Stimulated activated CD4-positive, alpha-beta T cell treated with anti-CD3 and anti-CD28 coated beads, Interleukin-15, amount 100 ng/mL, for 1 hour (primary cell): ENCODE measurements around the gene BATF3.
"Not testable (repeated sequence)": the region's sequence is repeated elsewhere in the genome, so short reads cannot be mapped to it uniquely, and the experiment has no call there.

Source experiments
- DNase-seq, 2 donors: peaks; one replicate each; pipeline ENCODE4 v3.0.0-alpha.2; 2020; ENCODE audit warnings: low read depth in 1 of 2, low spot score in 1 of 2

BATF3 gene, protein sequence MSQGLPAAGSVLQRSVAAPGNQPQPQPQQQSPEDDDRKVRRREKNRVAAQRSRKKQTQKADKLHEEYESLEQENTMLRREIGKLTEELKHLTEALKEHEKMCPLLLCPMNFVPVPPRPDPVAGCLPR

DNA sequence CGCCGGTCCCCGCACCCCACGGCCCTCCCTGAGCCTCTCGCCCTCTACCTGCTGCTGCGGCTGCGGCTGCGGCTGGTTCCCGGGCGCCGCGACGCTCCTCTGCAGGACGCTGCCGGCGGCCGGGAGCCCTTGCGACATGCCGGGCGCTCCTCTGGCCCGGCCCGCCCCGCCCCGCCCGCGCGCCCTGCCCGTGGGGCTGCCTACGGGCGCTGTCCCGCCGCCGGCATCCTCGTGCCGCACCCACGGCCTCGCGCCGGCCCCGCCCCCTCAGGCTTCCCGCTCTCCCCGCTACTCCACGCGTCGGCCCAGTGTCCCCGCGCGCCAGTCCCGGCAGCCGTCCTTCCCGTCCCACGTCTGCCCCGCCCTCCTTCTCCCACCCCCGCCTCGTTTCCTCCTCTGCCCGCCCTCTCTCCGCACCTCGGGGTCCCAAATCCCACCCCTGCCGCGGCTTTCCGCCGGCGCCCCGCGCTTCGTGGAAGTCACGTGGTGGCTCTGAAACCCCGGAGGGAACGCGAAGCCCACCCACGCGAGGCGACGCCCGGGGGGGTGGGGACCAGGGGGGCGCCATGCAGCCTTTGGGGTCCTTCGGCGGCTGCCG, at the start of gene BATF3:
TSS of gene BATF3 (minus strand) at position 216 of the 598 bp plus-strand sequence. CDS start at position 138, 78 bp downstream.
- no peak for DNase-seq

DNA sequence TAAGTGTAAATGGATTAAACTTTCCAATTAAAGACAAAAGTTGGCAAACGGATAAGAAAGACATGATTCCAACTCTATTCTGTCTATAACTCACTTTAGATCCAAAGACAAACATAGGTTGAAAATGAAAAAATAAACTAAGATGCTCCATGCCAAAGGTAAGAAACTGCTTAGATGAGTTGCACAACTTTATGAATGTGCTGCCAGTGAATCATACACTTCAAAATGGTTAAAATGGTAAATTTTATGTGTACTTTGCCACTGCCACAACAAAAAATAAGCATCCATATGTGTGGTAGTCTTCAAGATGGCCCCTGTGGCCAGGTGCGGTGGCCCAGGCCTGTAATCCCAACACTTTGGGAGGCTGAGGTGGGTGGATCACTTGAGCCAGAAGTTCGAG, 46.9 kb upstream of the BATF3 start:
- DNase-seq, result no peak

DNA sequence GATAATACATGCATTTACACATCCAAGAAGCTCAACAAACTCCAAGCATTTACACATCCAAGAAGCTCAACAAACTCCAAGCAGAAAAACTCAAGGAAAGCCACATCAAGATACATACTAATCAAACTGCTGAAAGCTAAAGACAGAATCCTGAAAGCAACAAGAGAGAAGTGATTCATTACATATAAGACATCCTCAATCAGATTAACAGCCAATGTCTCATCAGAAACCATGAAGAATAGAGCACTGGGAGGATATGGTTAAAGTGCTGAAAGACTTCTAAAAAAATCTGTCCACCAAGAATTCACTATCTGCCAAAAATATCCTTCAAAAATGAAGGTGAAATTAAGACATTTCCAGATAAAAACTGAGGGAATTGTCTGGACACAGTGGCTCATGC, 45.7 kb upstream of the BATF3 start:
- DNase-seq, result no peak

DNA sequence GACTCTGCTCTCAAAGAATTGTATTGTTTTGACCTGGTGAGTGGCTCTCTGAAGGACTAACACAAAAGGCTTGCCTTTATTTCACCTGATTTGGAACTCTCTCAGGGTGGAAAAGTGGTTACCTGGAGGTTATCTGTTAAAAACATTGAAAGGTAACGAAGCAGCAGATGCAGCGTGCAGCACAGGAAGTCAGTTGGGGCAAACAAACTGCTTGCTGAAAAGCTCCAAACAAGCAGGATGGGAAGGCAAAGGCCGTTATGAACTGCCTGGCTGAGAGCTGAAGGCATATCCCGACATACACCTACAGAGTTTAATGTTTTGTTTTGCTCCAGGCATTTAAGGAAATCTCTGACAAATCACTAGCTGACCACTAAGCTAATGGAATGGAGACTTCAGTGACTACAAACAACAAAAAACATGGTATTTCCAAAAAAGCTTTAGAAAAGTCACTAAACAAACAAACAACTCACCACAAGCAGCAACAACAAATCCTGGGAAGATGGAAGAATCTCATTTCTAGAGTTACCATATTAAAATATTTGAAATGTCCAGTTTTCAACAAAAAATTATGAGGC, 44.3 kb upstream of the BATF3 start:
- DNase-seq, result no peak

DNA sequence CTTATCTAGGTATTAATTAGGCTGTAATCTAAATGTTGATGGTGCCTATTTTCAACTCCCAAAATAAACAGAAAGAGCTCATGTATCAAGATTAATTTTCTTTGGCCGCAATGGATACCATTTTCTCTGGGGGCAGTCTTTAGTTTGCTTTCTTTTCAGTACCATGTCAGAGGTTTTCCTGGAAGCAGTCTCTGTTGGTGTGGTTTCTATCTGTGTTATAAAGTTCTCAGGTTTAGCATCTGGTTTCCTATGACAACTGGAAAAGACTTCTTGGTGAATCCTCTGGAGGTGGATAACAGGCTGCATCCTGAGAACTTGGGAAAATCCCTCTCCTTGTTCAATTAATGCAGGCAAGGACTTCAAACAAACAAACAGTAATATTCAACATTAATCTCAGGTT, 38.7 kb upstream of the BATF3 start:
- DNase-seq, result no peak

DNA sequence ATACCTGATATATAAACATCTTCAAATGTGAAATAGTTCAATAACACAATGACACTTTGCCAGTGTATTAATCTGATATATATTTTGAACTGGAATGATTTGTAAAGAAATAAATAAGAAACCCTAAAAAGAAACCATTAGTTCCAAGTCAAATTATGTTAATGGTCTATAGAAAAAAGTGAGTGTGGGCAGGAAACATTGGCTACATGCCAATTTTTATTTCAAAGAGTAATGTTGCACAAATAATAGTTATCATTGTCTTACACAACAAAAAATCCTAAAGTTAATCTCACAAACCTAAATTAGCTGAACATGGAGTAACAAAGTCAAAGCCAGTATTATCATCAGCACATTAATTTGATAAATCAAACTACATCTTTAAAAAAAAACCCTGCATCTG, 37.9 kb upstream of the BATF3 start:
- DNase-seq, result no peak

DNA sequence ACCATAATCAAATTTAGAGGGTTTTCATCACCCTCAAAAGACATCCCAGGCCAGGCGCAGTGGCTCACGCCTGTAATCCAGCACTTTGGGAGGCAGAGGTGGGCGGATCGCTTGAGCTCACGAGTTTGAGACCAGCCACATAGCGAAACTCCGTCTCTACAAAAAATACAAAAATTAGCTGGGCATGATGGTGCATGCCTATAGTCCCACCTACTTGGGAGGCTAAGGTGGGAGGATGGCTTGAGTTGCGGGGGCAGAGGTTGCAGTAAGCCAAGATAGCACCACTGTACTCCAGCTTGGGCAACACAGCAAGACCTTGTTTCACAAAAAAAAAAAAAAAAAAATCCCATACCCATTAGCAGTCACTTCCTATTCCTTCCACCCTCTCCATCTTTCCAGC, 33.5 kb upstream of the BATF3 start:
- no peak for DNase-seq

DNA sequence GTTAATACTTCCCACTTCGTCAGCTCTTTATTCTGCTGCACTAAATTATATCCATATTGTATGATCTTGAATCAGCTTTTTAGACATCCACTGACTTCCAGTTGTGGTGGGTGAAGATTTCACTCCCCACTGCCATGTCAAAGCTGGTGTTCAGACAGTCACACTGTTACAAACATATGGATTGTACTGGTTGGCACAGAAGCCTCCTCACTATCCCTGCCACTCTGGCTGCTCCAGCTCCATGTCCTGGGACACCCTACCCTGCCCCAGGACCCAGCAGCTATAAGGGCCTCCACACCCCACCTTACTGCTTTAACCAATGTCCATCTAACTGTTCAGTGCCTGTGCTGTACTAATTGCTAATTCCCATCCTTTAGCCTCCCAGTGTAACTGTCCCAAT, 32.0 kb upstream of the BATF3 start:
- no peak for DNase-seq

DNA sequence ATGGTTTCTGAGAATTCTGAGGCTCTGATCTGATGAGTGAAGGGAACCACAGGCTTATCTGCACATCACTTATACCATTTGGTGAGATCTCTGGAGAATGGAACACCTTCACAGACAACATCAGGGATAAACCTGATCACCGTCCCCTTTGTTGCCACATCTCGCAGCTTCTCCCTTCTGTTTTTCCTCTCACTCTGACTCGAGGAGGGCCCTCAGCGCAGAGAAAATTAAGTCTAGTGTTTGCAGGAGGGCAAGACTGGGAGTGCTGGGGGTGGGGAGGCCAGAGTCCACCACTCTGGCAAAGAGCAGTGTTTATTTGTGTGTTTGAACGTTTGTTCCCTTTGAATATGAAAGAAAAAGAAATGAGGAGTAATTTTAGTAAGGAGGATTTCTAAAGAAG, 29.0 kb upstream of the BATF3 start:
- no peak for DNase-seq

DNA sequence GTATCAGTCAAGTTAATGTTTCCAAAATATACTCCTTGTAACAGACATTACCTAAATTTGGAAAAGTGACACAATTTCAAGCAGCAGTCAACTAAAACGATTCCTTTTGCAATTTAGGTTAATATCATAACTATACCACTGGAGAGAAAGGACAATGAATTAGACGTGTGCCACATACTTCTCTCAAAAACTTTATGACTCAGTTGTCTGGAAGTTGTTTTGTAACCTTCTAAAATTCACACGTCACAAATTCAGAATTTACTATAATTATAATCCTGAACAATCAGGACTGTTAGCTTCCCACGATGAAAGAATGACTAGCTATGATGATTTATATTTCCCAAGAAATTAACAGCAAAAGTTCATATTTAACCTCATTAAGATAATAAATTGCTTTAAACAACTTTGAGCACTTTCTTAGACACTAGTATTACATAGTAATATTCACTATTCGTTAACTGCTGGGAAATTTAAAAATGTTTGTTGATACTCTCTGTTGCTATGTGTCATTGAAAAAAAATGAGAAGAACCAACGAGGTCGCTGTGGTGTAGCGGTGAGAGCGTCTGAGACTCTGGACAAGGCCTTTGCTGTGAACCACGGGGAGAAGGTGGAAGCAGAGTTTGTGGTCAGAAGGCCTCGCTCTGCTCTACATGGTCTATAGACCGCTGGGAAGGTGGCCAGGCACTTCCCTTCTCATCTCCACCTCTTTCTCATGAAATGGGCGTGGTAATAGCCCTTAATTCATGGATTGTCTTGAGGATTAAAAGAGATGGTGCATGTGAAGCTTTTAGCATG, 27.9 kb upstream of the BATF3 start:
- no peak for DNase-seq

DNA sequence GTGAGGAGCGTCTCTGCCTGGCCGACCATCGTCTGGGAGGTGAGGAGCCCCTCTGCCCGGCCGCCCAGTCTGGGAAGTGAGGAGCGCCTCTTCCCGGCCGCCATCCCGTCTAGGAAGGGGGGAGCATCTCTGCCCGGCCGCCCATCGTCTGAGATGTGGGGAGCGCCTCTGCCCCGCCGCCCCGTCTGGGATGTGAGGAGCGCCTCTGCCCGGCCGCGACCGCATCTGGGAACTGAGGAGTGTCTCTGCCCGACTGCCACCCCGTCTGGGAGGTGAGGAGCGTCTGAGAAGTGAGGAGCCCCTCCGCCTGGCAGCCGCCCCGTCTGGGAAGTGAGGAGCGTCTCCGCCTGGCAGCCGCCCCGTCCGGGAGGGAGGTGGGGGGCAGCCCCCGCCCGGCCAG, 25.0 kb upstream of the BATF3 start:
- not testable (repeated sequence) for DNase-seq

DNA sequence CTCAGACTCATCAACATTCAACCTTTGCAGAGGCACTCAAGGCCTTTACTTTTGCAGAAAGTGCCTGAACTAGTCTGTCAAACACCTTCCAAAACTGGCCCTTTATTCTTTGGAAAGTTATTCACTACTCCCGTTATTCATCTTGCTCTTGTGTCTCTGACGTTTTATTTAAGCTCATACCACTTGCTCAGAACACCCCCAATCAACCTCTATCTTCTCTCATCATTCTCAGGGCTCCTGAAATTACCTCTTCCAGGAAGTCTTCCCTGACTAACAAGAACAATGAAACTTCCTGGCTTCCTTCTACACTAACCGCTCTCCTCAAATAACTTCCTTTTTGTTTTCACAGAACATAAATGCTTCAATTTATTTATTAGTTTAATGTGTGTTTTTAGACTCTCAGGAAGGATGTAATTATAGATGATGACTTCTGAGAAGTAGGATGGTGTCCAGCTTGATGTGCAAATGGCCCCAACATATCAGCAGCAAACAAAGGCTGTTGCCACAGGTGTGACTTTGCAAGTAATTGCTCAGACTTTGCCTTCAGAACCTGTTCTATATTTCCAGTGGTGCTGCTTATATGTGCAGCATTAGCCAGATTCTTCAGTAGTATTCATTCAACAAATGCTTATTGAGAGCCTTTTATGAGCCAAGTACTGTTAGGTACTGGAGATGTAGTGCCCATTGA, 22.8 kb upstream of the BATF3 start:
- no peak for DNase-seq

DNA sequence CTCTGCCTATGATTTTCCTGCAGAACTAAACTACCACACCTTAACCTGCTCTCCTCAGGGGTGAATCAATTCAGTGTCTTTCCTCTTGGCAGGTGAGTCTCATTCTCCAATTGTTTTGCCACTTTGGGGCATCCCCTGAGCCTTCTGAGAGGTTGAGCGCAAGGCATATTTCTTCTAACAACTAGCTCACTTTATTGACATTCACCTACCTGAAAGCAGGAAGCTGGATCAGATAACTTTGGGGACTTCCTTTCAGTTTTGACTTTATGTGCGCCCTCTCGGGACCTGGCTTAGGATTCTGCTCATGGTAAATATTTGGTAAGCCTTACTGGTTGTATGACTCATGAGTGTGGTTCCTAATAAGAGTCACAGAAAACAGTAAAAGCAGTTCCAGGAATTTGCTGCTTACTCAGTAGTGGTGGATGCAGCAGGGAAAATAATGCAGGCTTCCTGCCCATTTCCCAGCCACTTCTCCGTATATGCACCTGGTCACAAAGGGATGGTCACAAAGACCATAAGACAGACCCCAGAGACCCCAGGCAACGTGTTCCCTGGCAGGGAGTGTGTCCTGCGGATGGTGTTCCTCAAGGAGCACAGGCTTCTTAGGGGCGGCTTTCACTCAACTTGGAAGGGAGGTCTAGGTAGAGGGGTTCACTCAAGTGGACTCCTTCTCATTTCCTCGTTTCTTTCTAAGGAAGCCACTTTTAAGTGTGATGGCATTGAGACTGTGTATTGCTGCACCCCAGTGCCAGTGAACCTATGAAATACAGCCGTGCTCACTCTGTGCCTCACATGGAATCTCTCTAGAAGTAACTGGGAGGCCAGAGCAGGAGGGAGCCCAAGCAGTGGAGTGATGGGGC, 22.0 kb upstream of the BATF3 start:
- DNase-seq, result no peak

DNA sequence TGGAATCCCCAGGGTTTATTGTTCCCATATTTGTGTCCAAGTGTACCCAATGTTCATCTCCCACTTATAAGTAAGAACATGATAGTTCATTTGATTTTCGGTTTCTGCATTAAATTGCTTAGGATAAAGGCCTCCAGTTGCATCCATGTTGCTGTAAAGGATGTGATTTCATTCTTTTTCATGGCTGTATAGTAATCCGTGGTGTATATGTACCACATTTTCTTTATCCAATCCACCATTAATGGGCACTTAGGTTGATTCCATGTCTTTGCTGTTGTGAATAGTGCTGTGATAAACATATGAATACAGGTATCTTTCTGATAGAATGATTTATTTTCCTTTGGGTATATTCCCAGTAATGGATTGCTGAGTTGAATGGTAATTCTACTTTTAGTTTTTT, 20.0 kb upstream of the BATF3 start:
- DNase-seq, result no peak

DNA sequence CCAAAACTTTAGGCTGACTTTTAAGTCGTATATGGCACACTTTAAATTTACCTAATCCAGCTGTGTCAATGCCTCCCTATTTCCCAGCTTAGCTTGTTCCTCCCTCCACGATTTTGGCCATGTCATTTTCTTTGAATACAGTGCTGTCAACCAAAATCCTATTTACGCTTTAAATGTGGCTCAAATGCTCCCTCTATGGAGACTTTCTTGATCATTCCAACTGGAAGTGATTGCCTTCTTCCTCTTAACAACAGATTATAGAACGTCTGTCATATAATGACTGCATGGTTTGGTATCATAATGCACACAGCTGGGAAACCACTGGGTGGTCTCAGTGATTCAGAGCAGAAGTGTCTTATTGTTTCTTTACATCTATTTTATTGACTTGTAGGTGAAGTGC, 18.9 kb upstream of the BATF3 start:
- no peak for DNase-seq

DNA sequence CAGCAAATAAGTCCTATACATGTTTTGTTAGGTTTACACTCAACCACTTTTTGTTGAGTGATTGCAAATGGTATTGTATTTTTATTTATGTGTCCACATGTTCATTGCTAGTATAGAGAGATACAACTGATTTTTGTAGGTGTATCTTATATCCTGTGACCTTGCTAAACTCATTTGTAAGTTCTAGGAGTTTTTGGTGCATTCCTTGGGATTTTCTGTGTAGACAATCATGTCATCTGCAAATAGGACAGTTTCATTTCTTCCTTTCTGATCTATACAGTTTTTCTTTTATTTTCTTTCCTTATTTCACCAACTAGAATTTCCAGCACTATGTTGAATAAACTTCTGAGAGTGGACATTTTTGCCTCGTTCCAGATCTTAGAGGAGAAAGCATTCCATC, 16.5 kb upstream of the BATF3 start:
- DNase-seq, result no peak

DNA sequence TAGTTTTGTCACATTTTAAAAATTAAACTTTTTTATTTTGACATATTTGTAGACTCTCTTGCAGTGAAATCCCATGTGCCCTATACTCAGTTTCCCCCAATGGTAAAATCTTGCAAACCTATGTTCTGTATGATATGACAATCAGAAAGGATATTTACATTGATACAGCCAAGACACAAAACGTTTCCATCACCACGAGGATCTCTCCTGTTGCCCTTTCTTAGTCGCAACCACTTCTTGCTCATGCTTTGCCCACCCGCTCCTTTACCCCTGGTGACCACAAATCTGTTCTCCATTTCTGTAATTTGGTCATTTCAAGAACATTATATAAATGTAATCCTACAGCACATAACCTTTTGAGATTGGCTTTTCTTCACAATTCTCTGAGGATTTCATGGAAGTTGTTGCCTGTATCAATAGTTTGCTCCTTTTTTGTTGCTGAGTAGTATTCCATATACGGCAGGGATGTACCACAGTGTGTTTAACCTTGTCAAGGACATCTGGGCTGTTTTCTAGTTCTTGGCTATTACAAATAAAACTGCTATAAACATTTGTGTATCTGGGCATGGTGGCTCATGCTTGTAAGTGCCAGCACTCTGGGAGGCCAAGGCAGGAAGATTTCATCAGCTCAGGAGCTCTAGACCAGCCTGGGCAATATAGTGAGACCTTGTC, 14.0 kb upstream of the BATF3 start:
- DNase-seq, result no peak

DNA sequence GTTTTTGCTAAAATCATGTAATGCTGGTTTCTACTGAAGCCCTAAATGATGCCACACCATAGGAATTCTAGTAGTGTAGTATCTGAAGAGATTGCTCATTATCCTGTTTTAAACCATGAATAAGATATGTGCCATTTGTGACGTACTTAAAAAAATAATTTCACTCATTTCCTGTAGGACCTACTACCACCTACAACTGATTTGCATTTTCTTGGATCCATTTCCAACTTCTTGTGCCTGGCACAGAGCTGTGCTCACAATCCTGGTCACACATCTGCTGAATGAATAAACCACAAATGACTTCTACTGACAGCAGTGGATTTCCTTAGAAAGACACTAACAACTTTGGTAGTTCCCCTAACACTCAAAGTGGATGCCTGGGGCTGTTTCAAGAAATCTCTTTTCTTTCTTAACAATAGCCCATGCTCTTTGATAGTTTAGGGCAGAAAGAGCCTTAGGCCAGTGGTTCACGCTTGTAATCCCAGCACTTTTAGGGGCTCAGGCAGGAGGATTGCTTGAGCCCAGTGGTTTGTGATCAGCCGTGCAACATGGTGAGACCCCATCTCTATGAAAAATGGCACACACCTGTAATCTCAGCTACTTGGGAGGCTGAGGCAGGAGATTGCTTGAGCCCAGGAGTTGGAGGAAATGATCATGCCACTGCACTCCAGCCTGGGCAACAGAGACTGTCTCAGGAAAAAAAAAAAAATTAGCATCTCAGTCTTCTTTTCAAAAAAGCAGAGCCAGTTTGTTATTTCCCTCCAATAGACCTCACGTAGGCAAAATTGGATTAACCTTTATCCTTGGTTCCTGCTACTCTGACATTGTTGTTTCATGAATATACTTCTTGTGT, 13.0 kb upstream of the BATF3 start:
- no peak for DNase-seq

DNA sequence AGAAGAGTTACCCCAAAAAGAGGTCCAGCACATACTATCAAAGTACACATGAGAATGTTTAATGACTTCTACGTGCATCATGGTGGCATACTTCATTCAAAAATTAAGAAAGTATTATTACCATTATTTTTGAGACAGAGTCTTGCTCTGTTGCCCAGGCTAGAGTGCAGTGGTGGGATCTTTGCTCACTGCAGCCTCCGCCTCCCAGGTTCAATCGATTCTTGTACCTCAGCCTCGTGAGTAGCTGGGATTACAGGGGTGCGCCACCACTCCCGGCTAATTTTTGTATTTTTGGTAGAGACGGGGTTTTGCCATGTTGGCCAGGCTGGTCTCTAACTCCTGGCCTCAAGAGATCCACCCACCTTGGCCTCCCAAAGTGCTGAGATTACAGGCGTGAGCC, 12.3 kb upstream of the BATF3 start:
- not testable (repeated sequence) for DNase-seq
